Measurements from ENCODE around the gene CEACAM19. TPM values are rescaled to one million over a fixed set of nuclear protein-coding genes. Genes with fewer than 3 reads are reported as not detected.

Gene CEACAM19
- total and polyA plus RNA-seq, 10 of the 15 experiments (the other 5 are each of a cell fraction or from before 2014, with no cell fraction given) = 0.13 to 0.31 (median 0.17) TPM; not detected in 4

DNA sequence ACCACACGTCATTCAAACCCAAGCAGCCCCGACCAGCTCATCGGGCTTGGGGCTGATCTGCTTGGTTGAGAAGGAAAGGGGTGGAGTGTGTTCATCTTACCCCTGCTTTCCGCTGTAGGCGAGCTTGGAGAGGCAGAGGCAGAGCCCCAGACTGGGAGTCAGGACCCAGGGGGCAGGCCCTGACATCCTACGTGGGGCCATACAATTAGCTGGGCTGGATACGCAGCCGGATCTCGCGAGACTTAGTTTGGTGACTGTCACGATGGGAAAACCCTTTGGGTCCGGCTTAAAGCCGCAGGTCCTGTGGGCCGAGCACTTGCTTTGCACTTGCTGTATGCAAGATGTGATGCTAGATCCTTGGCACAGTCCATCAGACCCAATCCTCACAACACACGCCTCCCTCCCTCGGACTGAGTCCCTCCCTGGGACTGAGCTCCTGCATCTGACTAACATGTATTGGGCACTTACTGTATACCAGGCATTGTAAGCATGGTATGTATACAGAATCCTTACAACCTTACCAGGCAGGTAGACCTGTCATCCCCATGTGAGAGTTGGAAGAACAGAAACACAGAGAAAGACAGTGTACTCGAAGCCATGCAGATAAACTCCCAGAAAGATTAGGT, 31.4 kb downstream of the CEACAM19 start:
- no TSS peak for BruUV-seq (replicated peaks)
- ChIA-PET SMC1A (ENCODE audit: uncharacterized antibody, unreplicated experiment) (interaction anchor here (1.2 to 1.4 kb wide), 2 partner anchors 19 to 104 kb away, joined by 3 read pairs; no protein-coding TSS in a partner anchor), RAD21 (ENCODE audit: unreplicated experiment) (no interaction called here), POLR2A (interaction anchor here (1.2 kb wide), 1 partner anchor 10 kb away, joined by 3 read pairs; no protein-coding TSS in a partner anchor), CTCF (interaction anchor here (1.3 kb wide), 1 partner anchor 22 kb away, joined by 4 read pairs; no protein-coding TSS in a partner anchor)
- intact Hi-C loops (cut with micrococcal nuclease; ENCODE audit: unreplicated experiment) (no loop called here), in situ Hi-C loops (cut with MboI) (no loop called here)
- DNase-seq (ENCODE audit: low read depth, low spot score) (no peak), ATAC-seq (no peak), FAIRE-seq (no peak)
- H2AFZ ChIP-seq (ENCODE audit: control insufficient read depth, low read depth, low read length) = no peak overlapping the region
- no peaks in the 10 kb centered on the region for H3K79me2 ChIP-seq (ENCODE audit: control insufficient read depth, insufficient read depth, low read length)
- H3K9ac ChIP-seq (ENCODE audit: control insufficient read depth, insufficient read depth, low read length) = no peak overlapping the region
- H3K4me3 ChIP-seq = no peak overlapping the region
- no peaks in the 10 kb centered on the region for H3K36me3 ChIP-seq (ENCODE audit: control insufficient read depth in 2 of 2, insufficient read depth in 2 of 2, low read length in 1 of 2)
- no peaks in the 10 kb centered on the region; the same call in 1 of the 2 replicates for H3K4me1 ChIP-seq (ENCODE audit: control insufficient read depth, insufficient read depth, low read length)
- TF ChIP-seq CBX5 (IDR thresholded peaks at IDR 0.05; ENCODE audit: low read depth) (no peak), NRF1 (conservative IDR thresholded peaks at IDR 0.05; ENCODE audit: low read depth, low read length) (no peak), SRF (IDR thresholded peaks at IDR 0.05; ENCODE audit: low read depth in 2 of 2, low read length in 2 of 2) (no peak), RELA (IDR thresholded peaks at IDR 0.05; ENCODE audit: borderline replicate concordance, partially characterized antibody) (no peak)
- TF ChIP-seq, protein P1, sequence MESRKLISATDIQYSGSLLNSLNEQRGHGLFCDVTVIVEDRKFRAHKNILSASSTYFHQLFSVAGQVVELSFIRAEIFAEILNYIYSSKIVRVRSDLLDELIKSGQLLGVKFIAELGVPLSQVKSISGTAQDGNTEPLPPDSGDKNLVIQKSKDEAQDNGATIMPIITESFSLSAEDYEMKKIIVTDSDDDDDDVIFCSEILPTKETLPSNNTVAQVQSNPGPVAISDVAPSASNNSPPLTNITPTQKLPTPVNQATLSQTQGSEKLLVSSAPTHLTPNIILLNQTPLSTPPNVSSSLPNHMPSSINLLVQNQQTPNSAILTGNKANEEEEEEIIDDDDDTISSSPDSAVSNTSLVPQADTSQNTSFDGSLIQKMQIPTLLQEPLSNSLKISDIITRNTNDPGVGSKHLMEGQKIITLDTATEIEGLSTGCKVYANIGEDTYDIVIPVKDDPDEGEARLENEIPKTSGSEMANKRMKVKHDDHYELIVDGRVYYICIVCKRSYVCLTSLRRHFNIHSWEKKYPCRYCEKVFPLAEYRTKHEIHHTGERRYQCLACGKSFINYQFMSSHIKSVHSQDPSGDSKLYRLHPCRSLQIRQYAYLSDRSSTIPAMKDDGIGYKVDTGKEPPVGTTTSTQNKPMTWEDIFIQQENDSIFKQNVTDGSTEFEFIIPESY (IDR thresholded peaks at IDR 0.05) = no peak
- no peaks in the 10 kb centered on the region for H4K20me1 ChIP-seq (ENCODE audit: control insufficient read depth, insufficient read depth)
- no peak overlapping the region for H3K27ac ChIP-seq (ENCODE audit: control insufficient read depth, insufficient read depth)
- WGBS (ENCODE audit: insufficient coverage, insufficient replicate concordance, low lambda C conversion rate, missing lambda C conversion rate) = 35% methylated on average over 17 of the region's 17 CpGs
- no peak overlapping the region for H3K4me2 ChIP-seq (ENCODE audit: control insufficient read depth, insufficient read depth)
- no peaks in the 10 kb centered on the region; a peak in 1 of 4 replicates for H3K27me3 ChIP-seq (replicated peaks in 1 of 2; ENCODE audit: control insufficient read depth in 2 of 2, insufficient read depth in 2 of 2, low read length in 1 of 2)
- no peaks in the 10 kb centered on the region for H3K9me3 ChIP-seq (replicated peaks; ENCODE audit: control insufficient read depth, insufficient read depth, low read length)
